ENCODE measurements around the gene CHD9.

- no peak for TF ChIP-seq CTCF (IDR thresholded peaks at IDR 0.05)
- TF ChIP-seq EP300 (IDR thresholded peaks at IDR 0.05), result no peak
Observed at GRCh38 chr16:53235851-53236250, 181.1 kb downstream of the CHD9 start.

Data from sigmoid colon (tissue), 4 donors.